ENCODE results near the gene LRRFIP1. TPM values are rescaled to one million over a fixed set of nuclear protein-coding genes. Genes with fewer than 3 reads are reported as not detected.
"Not testable (repeated sequence)": the region's sequence is repeated elsewhere in the genome, so short reads cannot be mapped to it uniquely, and the experiment has no call there.

Gene LRRFIP1
- total RNA-seq, 2 experiments from 2014 or later = 264 to 281 TPM

DNA sequence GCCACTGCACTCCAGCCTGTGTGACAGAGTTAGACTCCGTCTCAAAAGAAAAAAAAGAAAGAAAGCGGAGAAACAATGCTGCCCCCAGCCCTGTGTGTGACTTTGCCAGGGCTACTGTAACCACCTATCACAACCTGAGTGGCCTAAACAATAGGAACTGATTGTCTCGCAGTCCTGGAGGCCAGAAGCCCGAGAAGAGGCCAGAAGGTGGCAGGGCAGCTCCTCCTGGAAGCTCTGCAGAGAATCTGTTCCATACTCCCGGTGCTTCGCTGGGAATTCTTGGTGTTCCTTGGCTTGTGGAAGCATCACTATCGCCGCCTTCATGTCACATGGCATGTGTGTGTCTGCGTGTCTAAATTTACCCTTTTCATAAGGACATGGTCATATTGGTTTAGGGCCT lies 22.4 kb upstream of the LRRFIP1 start:
- Mint-ChIP-seq H3K27ac (no peak overlapping the region), H3K36me3 (ENCODE audit: low read depth) (no peaks in the 10 kb centered on the region), H3K4me3 (no peak overlapping the region), H3K27me3 (no peaks in the 10 kb centered on the region), H3K4me1 (ENCODE audit: low read depth) (peaks cover 20% of the 10 kb centered on the region), H3K9me3 (peaks cover 4% of the 10 kb centered on the region)
- no peak for DNase-seq
- TF ChIP-seq, protein P1, sequence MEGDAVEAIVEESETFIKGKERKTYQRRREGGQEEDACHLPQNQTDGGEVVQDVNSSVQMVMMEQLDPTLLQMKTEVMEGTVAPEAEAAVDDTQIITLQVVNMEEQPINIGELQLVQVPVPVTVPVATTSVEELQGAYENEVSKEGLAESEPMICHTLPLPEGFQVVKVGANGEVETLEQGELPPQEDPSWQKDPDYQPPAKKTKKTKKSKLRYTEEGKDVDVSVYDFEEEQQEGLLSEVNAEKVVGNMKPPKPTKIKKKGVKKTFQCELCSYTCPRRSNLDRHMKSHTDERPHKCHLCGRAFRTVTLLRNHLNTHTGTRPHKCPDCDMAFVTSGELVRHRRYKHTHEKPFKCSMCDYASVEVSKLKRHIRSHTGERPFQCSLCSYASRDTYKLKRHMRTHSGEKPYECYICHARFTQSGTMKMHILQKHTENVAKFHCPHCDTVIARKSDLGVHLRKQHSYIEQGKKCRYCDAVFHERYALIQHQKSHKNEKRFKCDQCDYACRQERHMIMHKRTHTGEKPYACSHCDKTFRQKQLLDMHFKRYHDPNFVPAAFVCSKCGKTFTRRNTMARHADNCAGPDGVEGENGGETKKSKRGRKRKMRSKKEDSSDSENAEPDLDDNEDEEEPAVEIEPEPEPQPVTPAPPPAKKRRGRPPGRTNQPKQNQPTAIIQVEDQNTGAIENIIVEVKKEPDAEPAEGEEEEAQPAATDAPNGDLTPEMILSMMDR (IDR thresholded peaks at IDR 0.05) = no peak
- ATAC-seq = no peak
- intact Hi-C loops (cut with micrococcal nuclease) = no loop called here
- ChIA-PET POLR2A (no interaction called here), CTCF (interaction anchor here (1.5 to 4.1 kb wide), 2 partner anchors 23 to 140 kb away, joined by 3 to 31 read pairs; no protein-coding TSS in a partner anchor)

DNA sequence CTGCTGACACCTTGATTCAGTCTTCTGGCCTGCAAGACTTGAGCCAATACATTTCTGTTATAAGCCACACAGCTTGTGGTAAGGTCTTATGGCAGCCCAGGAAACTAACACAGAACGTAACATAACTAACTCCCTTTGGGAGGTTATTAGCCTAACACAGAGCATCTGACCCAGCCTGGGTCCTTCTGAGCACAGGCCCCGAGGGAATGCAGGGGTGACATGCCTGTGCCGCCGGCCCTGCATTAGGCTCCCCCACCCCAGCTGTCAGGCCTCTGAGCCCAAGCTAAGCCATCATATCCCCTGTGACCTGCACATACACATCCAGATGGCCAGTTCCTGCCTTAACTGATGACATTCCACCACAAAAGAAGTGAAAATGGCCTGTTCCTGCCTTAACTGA lies 20.9 kb upstream of the LRRFIP1 start:
- H3K36me3 Mint-ChIP-seq (ENCODE audit: low read depth); H3K4me3 Mint-ChIP-seq; H3K9me3 Mint-ChIP-seq; intact Hi-C loops (cut with micrococcal nuclease); H3K27ac Mint-ChIP-seq; ATAC-seq; H3K27me3 Mint-ChIP-seq; DNase-seq: not testable (repeated sequence)
- peaks cover 20% of the 10 kb centered on the region for H3K4me1 Mint-ChIP-seq (ENCODE audit: low read depth)
- POLR2A ChIA-PET = interaction anchor here (0.6 kb wide), 2 partner anchors 20 to 97 kb away, joined by 3 to 4 read pairs; no protein-coding TSS in a partner anchor
- CTCF ChIA-PET = interaction anchor here (1.5 kb wide), 1 partner anchor 139 kb away, joined by 3 read pairs; no protein-coding TSS in a partner anchor

GRCh38 chr2:237612527-237613357 lies 14.6 kb upstream of the LRRFIP1 start:
- Mint-ChIP-seq H3K9me3 (no peaks in the 10 kb centered on the region), H3K4me3 (no peak overlapping the region), H3K27me3 (no peaks in the 10 kb centered on the region), H3K36me3 (ENCODE audit: low read depth) (no peaks in the 10 kb centered on the region), H3K4me1 (ENCODE audit: low read depth) (peaks cover 28% of the 10 kb centered on the region), H3K27ac (no peak overlapping the region)
- POLR2A ChIA-PET = no interaction called here
- CTCF ChIA-PET = interaction anchor here (1.0 to 1.8 kb wide), 3 partner anchors 23 to 41 kb away, joined by 3 to 4 read pairs (median 3); no protein-coding TSS in a partner anchor
- no peak for DNase-seq
- TF ChIP-seq, protein P1 (IDR thresholded peaks at IDR 0.05) = no peak
- intact Hi-C loops (cut with micrococcal nuclease) = no loop called here
- ATAC-seq = no peak

DNA sequence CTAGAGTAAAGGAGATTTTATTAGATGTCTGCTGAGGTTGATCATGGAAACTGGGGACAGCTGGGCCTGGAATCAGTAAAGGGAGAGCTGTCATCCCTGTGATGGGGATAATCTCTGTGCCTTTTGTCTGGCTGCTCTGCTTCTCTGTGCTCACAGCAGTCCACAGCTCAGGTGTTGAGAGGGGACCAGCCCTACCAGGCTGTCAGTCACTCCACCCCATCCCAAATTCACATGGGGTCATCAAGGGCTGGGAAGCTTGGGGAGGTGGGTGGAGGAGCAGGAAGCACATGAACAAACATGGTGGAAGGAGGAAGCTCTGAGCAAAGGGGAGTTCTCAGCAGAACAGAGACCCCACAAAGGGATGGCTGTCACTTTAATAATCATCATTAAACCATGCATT lies 13.7 kb upstream of the LRRFIP1 start:
- TF ChIP-seq, protein P1 (IDR thresholded peaks at IDR 0.05) = no peak
- DNase-seq = no peak
- CTCF ChIA-PET = interaction anchor here (1.0 to 1.8 kb wide), 3 partner anchors 22 to 42 kb away, joined by 3 to 4 read pairs (median 3); no protein-coding TSS in a partner anchor
- POLR2A ChIA-PET = no interaction called here
- H3K4me3 Mint-ChIP-seq = no peak overlapping the region
- no peaks in the 10 kb centered on the region for H3K27me3 Mint-ChIP-seq
- intact Hi-C loops (cut with micrococcal nuclease) = no loop called here
- no peak for ATAC-seq
- H3K4me1 Mint-ChIP-seq (ENCODE audit: low read depth) = peaks cover 37% of the 10 kb centered on the region
- H3K9me3 Mint-ChIP-seq = no peaks in the 10 kb centered on the region
- no peaks in the 10 kb centered on the region for H3K36me3 Mint-ChIP-seq (ENCODE audit: low read depth)
- H3K27ac Mint-ChIP-seq = no peak overlapping the region

DNA sequence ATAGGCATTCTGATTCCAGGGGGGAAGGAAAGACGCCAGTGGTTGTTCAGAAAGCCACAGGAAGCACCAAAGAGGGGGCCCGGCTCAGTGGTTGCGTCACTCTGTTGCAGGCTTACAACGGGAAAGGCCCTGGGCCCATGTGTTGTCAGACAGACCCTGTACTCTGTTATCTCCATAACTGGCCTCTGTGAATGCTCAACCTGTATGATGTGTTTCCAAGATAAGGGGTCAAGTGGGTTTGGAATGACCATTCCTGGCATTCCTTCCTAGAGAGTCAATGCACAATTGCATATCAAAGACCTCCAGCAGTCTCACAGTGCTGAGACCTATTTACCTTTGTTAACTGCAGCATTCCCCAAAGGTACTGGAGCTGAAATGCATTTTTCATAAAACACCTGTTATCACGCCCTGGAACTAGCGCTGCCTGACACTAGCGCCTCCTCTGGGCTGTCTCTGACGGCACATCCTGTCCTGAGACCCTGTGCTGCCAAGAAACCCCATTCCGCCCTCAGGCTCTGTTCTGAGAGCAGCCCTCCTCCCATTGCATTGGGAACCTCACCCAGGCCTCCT lies 13.2 kb upstream of the LRRFIP1 start:
- ATAC-seq (peak; percentile 62), DNase-seq (peak; percentile 51)
- intact Hi-C loops (cut with micrococcal nuclease) = no loop called here
- TF ChIP-seq, protein P1 (IDR thresholded peaks at IDR 0.05) = no peak
- ChIA-PET POLR2A (interaction anchor here (1.4 kb wide), 1 partner anchor 13 kb away, joined by 3 read pairs; no protein-coding TSS in a partner anchor), CTCF (interaction anchor here (1.1 to 1.8 kb wide), 2 partner anchors 18 to 33 kb away, joined by 3 to 4 read pairs; no protein-coding TSS in a partner anchor)
- H3K9me3 Mint-ChIP-seq = no peaks in the 10 kb centered on the region
- H3K4me3 Mint-ChIP-seq = no peak overlapping the region
- peaks cover 38% of the 10 kb centered on the region for H3K4me1 Mint-ChIP-seq (ENCODE audit: low read depth)
- no peaks in the 10 kb centered on the region for H3K36me3 Mint-ChIP-seq (ENCODE audit: low read depth)
- no peaks in the 10 kb centered on the region for H3K27me3 Mint-ChIP-seq
- no peak overlapping the region for H3K27ac Mint-ChIP-seq

Measured in activated CD8-positive, alpha-beta T cell treated with anti-CD3 and anti-CD28 coated beads for 36 hours (primary cell).